GM13976 (cell line): ENCODE measurements around the gene NOTCH4.

Experiments
- DNase-seq: peaks from one replicate; pipeline ENCODE4 v3.0.0; 2012; ENCODE audit warnings: low spot score
- in situ Hi-C: fragments of 300-500 bp; cut with MboI; formaldehyde crosslinking; loops from one replicate; pipeline ENCODE4 v1.12.0; 2022; ENCODE audit warnings: low sequenced_read_pairs, mixed read lengths, inconsistent platforms; ENCODE audit not compliant: unreplicated experiment
- TF ChIP-seq, protein P1 (sequence below): IDR thresholded peaks from 2 replicates; pipeline ENCODE4 v1.5.1; 2012; ENCODE audit warnings: borderline replicate concordance, mild to moderate bottlenecking; ENCODE audit not compliant: insufficient read depth; ENCODE audit errors: extremely low read depth, missing control alignments, control extremely low read depth

The NOTCH4 gene

DNA sequence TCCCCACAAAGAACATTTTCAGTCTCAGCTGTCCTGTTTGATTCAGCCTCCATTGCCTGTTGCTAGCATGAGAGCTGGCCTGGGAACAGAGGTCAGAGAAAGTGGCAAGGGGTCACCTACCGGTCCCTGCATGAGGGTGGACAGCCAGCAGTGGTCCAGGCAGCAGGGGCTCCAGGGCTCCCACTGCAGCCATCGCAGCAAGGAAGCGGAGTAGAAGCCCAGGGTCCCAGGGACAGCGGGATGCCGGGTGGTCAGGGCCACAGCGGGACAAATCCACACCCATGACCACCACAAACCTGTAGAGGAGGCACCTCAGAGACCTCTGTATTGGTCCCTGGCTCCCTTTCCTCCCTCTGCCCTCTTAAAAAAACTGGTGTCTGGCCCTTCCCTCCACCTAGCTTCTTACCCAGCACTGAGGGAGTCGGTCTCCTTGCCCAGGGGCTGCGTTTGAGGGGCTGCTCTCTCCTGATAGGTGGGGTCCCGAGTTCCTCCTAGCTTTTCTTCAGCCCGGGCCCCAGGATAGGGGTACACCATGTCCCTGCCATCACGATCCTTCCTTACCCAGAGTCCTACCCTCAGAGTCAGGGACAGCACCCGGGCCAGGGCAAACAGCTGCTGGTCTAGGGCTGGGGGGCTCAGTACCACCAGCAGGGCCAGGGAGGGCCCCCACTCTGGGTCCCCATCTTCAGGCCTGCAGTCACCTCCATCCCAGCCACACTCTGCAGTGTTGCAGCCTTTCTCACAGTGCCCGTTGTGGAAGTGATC lies 23.0 kb downstream of the NOTCH4 start:
- in situ Hi-C loops, result no loop called here
- DNase-seq, result no peak
- TF ChIP-seq, protein P1, sequence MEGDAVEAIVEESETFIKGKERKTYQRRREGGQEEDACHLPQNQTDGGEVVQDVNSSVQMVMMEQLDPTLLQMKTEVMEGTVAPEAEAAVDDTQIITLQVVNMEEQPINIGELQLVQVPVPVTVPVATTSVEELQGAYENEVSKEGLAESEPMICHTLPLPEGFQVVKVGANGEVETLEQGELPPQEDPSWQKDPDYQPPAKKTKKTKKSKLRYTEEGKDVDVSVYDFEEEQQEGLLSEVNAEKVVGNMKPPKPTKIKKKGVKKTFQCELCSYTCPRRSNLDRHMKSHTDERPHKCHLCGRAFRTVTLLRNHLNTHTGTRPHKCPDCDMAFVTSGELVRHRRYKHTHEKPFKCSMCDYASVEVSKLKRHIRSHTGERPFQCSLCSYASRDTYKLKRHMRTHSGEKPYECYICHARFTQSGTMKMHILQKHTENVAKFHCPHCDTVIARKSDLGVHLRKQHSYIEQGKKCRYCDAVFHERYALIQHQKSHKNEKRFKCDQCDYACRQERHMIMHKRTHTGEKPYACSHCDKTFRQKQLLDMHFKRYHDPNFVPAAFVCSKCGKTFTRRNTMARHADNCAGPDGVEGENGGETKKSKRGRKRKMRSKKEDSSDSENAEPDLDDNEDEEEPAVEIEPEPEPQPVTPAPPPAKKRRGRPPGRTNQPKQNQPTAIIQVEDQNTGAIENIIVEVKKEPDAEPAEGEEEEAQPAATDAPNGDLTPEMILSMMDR, result no peak

DNA sequence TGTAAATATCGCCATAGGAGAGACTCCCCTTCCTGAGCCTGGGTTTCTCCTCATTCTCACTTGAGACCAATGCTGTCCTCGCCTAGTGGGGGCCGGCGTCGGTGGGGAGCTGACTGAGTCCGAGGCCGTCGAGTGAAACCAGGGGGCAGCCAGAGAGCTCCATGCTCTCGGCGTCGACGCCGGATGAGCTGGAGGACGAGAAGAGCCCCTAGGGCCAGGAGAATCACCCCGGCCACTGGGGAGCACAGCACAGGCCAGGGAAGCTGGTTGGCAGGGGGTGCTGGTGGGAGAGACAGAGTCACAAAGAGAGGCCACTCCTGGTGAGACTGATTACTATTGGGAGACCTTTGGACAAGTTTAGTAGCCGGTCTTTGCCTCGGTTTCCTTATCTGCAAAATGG lies 25.0 kb downstream of the NOTCH4 start:
- in situ Hi-C loops, result no loop called here
- TF ChIP-seq, protein P1, result no peak
- no peak for DNase-seq

DNA sequence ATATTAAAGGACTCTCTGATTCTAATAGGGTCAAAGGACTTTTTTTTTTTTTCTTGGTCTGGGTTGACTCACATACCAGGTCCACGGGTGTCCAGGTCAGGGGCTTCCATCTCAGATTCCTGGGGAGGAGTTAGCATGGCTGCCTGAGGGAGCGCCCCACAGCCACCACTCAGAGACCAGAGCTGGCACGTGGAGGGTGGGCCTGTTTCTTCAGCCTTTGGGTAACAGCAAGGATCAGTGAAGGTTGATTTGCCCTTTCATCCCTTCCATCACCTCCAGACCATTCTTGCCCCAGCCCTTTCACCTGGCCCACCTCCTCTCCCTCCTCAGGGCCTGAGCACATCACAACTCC lies 25.5 kb downstream of the NOTCH4 start:
- TF ChIP-seq, protein P1, result no peak
- in situ Hi-C loops, result no loop called here

DNA sequence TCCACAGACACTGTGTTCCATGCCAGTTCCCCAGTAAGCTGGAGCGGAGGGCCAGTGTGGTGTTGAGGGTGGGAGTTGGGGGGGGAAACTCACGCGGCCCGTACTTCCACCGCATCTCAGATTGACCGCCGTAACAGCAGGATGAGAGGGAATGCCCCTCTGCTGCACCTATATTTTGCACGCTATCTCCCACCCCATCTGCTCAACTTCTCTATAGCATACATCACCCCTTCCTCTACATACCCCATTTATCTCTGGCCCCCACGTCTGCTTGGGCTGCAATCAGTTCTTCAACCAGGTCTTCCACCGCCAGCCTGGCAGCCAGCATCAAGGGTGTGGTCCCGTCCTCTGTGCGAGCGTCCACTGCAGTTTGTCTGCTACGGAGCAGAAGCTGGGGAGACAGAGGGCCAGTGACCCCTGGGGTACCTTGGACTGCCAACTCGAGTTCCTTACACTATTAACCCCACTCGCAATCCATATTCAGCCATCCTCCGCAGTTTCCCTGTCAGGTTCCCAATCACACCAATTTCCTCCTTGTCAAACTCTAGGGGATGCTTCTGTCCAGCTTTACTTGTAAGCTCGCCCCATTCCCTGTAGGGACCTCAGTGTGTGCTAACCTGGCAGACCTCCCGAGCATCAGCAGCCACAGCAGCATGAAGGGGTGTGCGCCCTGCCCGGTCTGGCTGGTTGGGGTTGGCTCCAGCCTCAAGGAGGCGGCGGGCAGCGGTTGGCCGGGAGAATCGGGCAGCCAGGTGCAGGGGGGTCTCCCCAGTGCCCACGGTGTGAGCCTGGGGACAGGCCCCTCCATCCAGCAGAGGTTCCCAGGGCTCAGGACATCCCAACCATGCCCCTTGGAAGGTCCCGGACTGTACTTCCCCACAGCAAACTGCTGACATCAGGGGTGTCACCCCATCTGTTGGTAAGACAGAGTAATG lies 26.9 kb downstream of the NOTCH4 start:
- peak; percentile 63 for DNase-seq
- in situ Hi-C loops, result no loop called here
- TF ChIP-seq, protein P1, result no peak

More for the DNA sequence above, 25.5 kb downstream of the NOTCH4 start:
- no peak for DNase-seq

DNA sequence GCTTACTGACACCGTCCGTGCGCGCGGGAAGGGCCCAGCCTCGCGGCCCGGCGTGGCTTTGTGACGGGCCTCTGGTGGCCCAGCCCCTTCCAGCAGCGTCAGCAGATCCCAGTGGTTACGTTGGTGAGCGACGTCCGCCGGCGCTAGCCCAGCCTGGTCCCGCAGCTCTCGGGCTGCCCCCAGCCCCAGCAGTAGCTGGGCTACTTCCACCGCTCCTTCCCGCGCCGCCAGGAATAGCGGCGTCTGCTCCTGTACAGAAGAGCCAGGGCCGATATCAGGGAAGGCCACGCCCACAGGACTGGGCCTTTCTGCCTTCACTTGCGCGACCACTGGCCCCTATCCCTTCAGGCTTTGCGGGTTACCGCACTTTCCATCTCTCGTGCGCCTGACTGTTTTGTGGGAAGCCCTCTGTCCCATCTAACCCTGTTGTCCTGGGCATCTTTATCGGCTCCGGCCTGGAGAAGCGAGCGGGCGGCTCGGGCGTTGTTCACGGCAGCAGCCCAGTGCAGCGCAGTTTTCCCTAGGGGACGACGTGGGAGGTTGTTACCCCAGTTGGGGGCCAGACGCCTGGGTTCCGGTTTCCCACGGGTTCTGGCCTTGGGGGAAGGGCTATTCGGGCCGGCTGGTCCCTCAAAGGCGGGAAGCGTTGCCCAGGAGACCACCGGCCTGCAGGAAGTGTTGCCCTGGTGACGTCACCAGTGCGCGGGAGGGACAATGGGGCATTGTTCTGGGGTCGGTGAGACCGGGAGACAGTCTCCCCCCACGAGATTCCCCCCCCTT lies 27.8 kb downstream of the NOTCH4 start:
- peak; percentile 85 for DNase-seq
- in situ Hi-C loops, result no loop called here
- TF ChIP-seq, protein P1, result no peak

DNA sequence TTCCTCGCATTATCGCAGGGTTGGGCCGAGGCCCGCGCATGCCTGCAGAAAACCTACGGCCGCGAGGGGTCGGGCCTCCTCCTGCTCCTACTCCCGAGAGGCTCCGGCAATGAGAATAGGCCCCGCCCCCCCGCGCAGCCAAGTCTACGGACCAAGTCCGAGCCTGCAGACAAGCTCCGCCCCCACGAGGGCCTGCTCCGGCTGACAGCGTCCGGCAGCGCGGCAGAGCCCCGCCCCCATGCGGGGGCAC lies 28.3 kb downstream of the NOTCH4 start:
- peak; percentile 98 for DNase-seq
- TF ChIP-seq, protein P1, result peak; percentile 5
- in situ Hi-C loops, result no loop called here
